Liver (tissue), 3 donors: ENCODE results near the gene GIMAP8.

Experiments
- ATF3 ChIP-seq: IDR thresholded peaks from 2 replicates; pipeline ENCODE4 v1.6.1; 2016; ENCODE audit warnings: antibody characterized with exemption
- CTCF ChIP-seq: fragments of 150-350 bp; IDR thresholded peaks from 2 replicates; pipeline ENCODE4 v1.5.1; 2017; ENCODE audit warnings: improper control_type of control experiment, low read depth, low read length; ENCODE audit not compliant: missing input control
- EGR1 ChIP-seq, 2 donors: IDR thresholded peaks; 2 replicates each; pipeline ENCODE4 v1.6.1; 2016 to 2018; ENCODE audit warnings: antibody characterized with exemption in 2 of 2, low read depth in 2 of 2
- MAX ChIP-seq: IDR thresholded peaks from 2 replicates; pipeline ENCODE4 v1.6.1; 2016; ENCODE audit warnings: antibody characterized with exemption
- RAD21 ChIP-seq, 2 donors: IDR thresholded peaks; 2 replicates each; pipeline ENCODE4 v1.6.1; 2016; ENCODE audit warnings: antibody characterized with exemption in 2 of 2, mild to moderate bottlenecking in 2 of 2
- RXRA ChIP-seq, 2 donors: IDR thresholded peaks; 2 replicates each; pipeline ENCODE4 v1.6.1; 2017 to 2018; ENCODE audit warnings: antibody characterized with exemption in 2 of 2, mild to moderate bottlenecking in 1 of 2
- SP1 ChIP-seq: IDR thresholded peaks from 2 replicates; pipeline ENCODE4 v1.6.1; 2018; ENCODE audit warnings: antibody characterized with exemption, mild to moderate bottlenecking
- TAF1 ChIP-seq: conservative IDR thresholded peaks from 2 replicates; pipeline ENCODE4 v1.6.1; 2016; ENCODE audit warnings: antibody characterized with exemption, mild to moderate bottlenecking
- YY1 ChIP-seq: IDR thresholded peaks from 2 replicates; pipeline ENCODE4 v1.6.1; 2016; ENCODE audit warnings: antibody characterized with exemption, mild to moderate bottlenecking
- donor health status: healthy.
- donor health status: healthy.

GRCh38 chr7:150463461-150463860 is 13.0 kb downstream of the GIMAP8 start:
- TF ChIP-seq CTCF = no peak
- TF ChIP-seq TAF1 = no peak
- no peak for TF ChIP-seq RXRA (IDR thresholded peaks at IDR 0.05)
- TF ChIP-seq YY1 = no peak
- no peak for TF ChIP-seq ATF3
- TF ChIP-seq EGR1 (IDR thresholded peaks at IDR 0.05; ENCODE audit: low read depth in 2 of 2) = no peak
- no peak for TF ChIP-seq MAX
- no peak for TF ChIP-seq RAD21 (IDR thresholded peaks at IDR 0.05)
- TF ChIP-seq SP1 = no peak
